Liver (tissue), 3 donors: ENCODE measurements around the gene MYO16.

ENCODE experiments used
- EGR1 ChIP-seq, 2 donors: IDR thresholded peaks; 2 replicates each; pipeline ENCODE4 v1.6.1; 2016 to 2018; ENCODE audit warnings: antibody characterized with exemption in 2 of 2, low read depth in 2 of 2
- GABPA ChIP-seq, 2 donors: IDR thresholded peaks in 1 of 2; conservative IDR thresholded peaks in 1 of 2; 2 replicates each; pipeline ENCODE4 v1.6.1; 2016; ENCODE audit warnings: antibody characterized with exemption in 2 of 2, mild to moderate bottlenecking in 1 of 2, moderate library complexity in 1 of 2
- HNF4G ChIP-seq: IDR thresholded peaks from 2 replicates; pipeline ENCODE4 v1.6.1; 2016; ENCODE audit warnings: antibody characterized with exemption
- NR2F2 ChIP-seq: IDR thresholded peaks from 2 replicates; pipeline ENCODE4 v1.6.1; 2016; ENCODE audit warnings: antibody characterized with exemption
- RAD21 ChIP-seq, 2 donors: IDR thresholded peaks; 2 replicates each; pipeline ENCODE4 v1.6.1; 2016; ENCODE audit warnings: antibody characterized with exemption in 2 of 2, mild to moderate bottlenecking in 2 of 2
- RXRA ChIP-seq, 2 donors: IDR thresholded peaks; 2 replicates each; pipeline ENCODE4 v1.6.1; 2017 to 2018; ENCODE audit warnings: antibody characterized with exemption in 2 of 2, mild to moderate bottlenecking in 1 of 2
- SP1 ChIP-seq: IDR thresholded peaks from 2 replicates; pipeline ENCODE4 v1.6.1; 2018; ENCODE audit warnings: antibody characterized with exemption, mild to moderate bottlenecking
- TAF1 ChIP-seq: conservative IDR thresholded peaks from 2 replicates; pipeline ENCODE4 v1.6.1; 2016; ENCODE audit warnings: antibody characterized with exemption, mild to moderate bottlenecking
- YY1 ChIP-seq: IDR thresholded peaks from 2 replicates; pipeline ENCODE4 v1.6.1; 2016; ENCODE audit warnings: antibody characterized with exemption, mild to moderate bottlenecking
- TF ChIP-seq, protein P1 (sequence below): fragments of 150-350 bp; IDR thresholded peaks from 2 replicates; pipeline ENCODE4 v1.5.1; 2017; ENCODE audit warnings: improper control_type of control experiment, low read depth, low read length; ENCODE audit not compliant: missing input control
- TF ChIP-seq, protein P2 (sequence below): IDR thresholded peaks from 2 replicates; pipeline ENCODE4 v1.6.1; 2016; ENCODE audit warnings: antibody characterized with exemption
- TF ChIP-seq, protein P3 (sequence below): IDR thresholded peaks from 2 replicates; pipeline ENCODE4 v1.6.1; 2016; ENCODE audit warnings: antibody characterized with exemption, mild to moderate bottlenecking
- TF ChIP-seq, protein P4 (sequence below): IDR thresholded peaks from 2 replicates; pipeline ENCODE4 v1.6.1; 2016; ENCODE audit warnings: antibody characterized with exemption
- TF ChIP-seq, protein P5 (sequence below): IDR thresholded peaks from 2 replicates; pipeline ENCODE4 v1.6.1; 2016; ENCODE audit warnings: antibody characterized with exemption
- donor health status: healthy.
- donor health status: healthy.

DNA sequence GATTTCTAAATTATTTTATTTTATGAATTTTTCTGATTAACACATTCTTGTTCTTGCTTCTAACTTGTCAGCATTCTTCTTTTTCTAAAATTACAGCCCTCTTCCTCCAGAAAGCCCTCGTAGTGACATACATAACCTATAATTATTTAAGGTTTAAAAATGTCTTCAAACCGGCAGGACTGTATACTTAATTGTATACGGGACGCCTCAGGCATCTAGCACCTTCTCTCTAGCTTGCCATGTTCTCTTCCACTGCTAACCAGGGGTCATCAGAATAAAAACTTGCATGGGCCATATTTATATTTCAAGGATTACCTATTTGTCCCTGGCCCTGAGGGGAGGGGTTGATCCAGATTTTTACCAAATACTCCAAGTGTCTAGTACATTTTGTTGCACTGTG is 380.3 kb downstream of the MYO16 start:
- TF ChIP-seq HNF4G (no peak), YY1 (no peak), GABPA (IDR thresholded peaks at IDR 0.05 in 1 of 2, conservative IDR thresholded peaks at IDR 0.05 in 1 of 2) (no peak), RXRA (IDR thresholded peaks at IDR 0.05) (no peak), NR2F2 (no peak), SP1 (no peak), RAD21 (IDR thresholded peaks at IDR 0.05) (no peak), EGR1 (IDR thresholded peaks at IDR 0.05; ENCODE audit: low read depth in 2 of 2) (no peak), TAF1 (no peak)
- TF ChIP-seq, protein P1, sequence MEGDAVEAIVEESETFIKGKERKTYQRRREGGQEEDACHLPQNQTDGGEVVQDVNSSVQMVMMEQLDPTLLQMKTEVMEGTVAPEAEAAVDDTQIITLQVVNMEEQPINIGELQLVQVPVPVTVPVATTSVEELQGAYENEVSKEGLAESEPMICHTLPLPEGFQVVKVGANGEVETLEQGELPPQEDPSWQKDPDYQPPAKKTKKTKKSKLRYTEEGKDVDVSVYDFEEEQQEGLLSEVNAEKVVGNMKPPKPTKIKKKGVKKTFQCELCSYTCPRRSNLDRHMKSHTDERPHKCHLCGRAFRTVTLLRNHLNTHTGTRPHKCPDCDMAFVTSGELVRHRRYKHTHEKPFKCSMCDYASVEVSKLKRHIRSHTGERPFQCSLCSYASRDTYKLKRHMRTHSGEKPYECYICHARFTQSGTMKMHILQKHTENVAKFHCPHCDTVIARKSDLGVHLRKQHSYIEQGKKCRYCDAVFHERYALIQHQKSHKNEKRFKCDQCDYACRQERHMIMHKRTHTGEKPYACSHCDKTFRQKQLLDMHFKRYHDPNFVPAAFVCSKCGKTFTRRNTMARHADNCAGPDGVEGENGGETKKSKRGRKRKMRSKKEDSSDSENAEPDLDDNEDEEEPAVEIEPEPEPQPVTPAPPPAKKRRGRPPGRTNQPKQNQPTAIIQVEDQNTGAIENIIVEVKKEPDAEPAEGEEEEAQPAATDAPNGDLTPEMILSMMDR: no peak
- TF ChIP-seq, protein P2, sequence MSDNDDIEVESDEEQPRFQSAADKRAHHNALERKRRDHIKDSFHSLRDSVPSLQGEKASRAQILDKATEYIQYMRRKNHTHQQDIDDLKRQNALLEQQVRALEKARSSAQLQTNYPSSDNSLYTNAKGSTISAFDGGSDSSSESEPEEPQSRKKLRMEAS: no peak
- TF ChIP-seq, protein P3, sequence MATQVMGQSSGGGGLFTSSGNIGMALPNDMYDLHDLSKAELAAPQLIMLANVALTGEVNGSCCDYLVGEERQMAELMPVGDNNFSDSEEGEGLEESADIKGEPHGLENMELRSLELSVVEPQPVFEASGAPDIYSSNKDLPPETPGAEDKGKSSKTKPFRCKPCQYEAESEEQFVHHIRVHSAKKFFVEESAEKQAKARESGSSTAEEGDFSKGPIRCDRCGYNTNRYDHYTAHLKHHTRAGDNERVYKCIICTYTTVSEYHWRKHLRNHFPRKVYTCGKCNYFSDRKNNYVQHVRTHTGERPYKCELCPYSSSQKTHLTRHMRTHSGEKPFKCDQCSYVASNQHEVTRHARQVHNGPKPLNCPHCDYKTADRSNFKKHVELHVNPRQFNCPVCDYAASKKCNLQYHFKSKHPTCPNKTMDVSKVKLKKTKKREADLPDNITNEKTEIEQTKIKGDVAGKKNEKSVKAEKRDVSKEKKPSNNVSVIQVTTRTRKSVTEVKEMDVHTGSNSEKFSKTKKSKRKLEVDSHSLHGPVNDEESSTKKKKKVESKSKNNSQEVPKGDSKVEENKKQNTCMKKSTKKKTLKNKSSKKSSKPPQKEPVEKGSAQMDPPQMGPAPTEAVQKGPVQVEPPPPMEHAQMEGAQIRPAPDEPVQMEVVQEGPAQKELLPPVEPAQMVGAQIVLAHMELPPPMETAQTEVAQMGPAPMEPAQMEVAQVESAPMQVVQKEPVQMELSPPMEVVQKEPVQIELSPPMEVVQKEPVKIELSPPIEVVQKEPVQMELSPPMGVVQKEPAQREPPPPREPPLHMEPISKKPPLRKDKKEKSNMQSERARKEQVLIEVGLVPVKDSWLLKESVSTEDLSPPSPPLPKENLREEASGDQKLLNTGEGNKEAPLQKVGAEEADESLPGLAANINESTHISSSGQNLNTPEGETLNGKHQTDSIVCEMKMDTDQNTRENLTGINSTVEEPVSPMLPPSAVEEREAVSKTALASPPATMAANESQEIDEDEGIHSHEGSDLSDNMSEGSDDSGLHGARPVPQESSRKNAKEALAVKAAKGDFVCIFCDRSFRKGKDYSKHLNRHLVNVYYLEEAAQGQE: no peak
- TF ChIP-seq, protein P4, sequence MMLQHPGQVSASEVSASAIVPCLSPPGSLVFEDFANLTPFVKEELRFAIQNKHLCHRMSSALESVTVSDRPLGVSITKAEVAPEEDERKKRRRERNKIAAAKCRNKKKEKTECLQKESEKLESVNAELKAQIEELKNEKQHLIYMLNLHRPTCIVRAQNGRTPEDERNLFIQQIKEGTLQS: no peak
- TF ChIP-seq, protein P5, sequence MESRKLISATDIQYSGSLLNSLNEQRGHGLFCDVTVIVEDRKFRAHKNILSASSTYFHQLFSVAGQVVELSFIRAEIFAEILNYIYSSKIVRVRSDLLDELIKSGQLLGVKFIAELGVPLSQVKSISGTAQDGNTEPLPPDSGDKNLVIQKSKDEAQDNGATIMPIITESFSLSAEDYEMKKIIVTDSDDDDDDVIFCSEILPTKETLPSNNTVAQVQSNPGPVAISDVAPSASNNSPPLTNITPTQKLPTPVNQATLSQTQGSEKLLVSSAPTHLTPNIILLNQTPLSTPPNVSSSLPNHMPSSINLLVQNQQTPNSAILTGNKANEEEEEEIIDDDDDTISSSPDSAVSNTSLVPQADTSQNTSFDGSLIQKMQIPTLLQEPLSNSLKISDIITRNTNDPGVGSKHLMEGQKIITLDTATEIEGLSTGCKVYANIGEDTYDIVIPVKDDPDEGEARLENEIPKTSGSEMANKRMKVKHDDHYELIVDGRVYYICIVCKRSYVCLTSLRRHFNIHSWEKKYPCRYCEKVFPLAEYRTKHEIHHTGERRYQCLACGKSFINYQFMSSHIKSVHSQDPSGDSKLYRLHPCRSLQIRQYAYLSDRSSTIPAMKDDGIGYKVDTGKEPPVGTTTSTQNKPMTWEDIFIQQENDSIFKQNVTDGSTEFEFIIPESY: no peak
